NK-92 (cell line): ENCODE results near the gene RYR2.
"Not testable (repeated sequence)": the region's sequence is repeated elsewhere in the genome, so short reads cannot be mapped to it uniquely, and the experiment has no call there.

Experiments
- DNase-seq: peaks from one replicate; lab custom pipeline; 2025; ENCODE audit not compliant: unreplicated experiment; lab: John Stamatoyannopoulos, UW

Gene RYR2

GRCh38 chr1:237139732-237140131, 97.7 kb downstream of the RYR2 start:
- DNase-seq, result no peak

- no peak for DNase-seq
Measured at GRCh38 chr1:237140986-237141385, 99.0 kb downstream of the RYR2 start.

GRCh38 chr1:237141502-237141901, 99.5 kb downstream of the RYR2 start:
- DNase-seq, result no peak

- DNase-seq, result no peak
Measured at GRCh38 chr1:237145379-237146135, 103.6 kb downstream of the RYR2 start.

- no peak for DNase-seq
Measured at GRCh38 chr1:237146241-237146640, 104.3 kb downstream of the RYR2 start.

- DNase-seq, result no peak
Measured at GRCh38 chr1:237149857-237150256, 107.9 kb downstream of the RYR2 start.

- not testable (repeated sequence) for DNase-seq
Measured at GRCh38 chr1:237151979-237152378, 110.0 kb downstream of the RYR2 start.

- DNase-seq, result no peak
Measured at GRCh38 chr1:237152506-237153335, 110.7 kb downstream of the RYR2 start.

- no peak for DNase-seq
Measured at GRCh38 chr1:237154157-237154556, 112.2 kb downstream of the RYR2 start.

- no peak for DNase-seq
Measured at GRCh38 chr1:237164406-237165352, 122.7 kb downstream of the RYR2 start.

- DNase-seq, result no peak
Measured at GRCh38 chr1:237166086-237166485, 124.1 kb downstream of the RYR2 start.

- no peak for DNase-seq
Measured at GRCh38 chr1:237166593-237167101, 124.7 kb downstream of the RYR2 start.

- DNase-seq, result no peak
Measured at GRCh38 chr1:237170149-237170548, 128.2 kb downstream of the RYR2 start.

- no peak for DNase-seq
Measured at GRCh38 chr1:237171454-237172117, 129.6 kb downstream of the RYR2 start.

- no peak for DNase-seq
Measured at GRCh38 chr1:237172118-237172485, 130.1 kb downstream of the RYR2 start.

- no peak for DNase-seq
Measured at GRCh38 chr1:237179503-237179902, 137.5 kb downstream of the RYR2 start.

GRCh38 chr1:237180256-237180655, 138.3 kb downstream of the RYR2 start:
- no peak for DNase-seq

- no peak for DNase-seq
Measured at GRCh38 chr1:237181743-237182317, 139.8 kb downstream of the RYR2 start.

GRCh38 chr1:237183963-237184540, 142.1 kb downstream of the RYR2 start:
- DNase-seq, result no peak

- DNase-seq, result no peak
Measured at GRCh38 chr1:237186675-237187074, 144.7 kb downstream of the RYR2 start.
